H1 (cell line): ENCODE results near the gene SPATA31E1. TPM values are rescaled to one million over a fixed set of nuclear protein-coding genes. Genes with fewer than 3 reads are reported as not detected.

Source experiments
- CTCF ChIA-PET: fragments of 300-600 bp; sonication (Branson Sonifier 250); formaldehyde crosslinking; loops from one replicate; lab custom pipeline; 2021; ENCODE audit not compliant: partially characterized antibody; lab: Charles Lee
- POLR2A ChIA-PET: fragments of 300-600 bp; sonication (Branson Sonifier 250); formaldehyde crosslinking; loops from one replicate; lab custom pipeline; 2021; ENCODE audit warnings: inconsistent platforms; ENCODE audit not compliant: partially characterized antibody; lab: Charles Lee
- DNase-seq, 2 experiments: peaks; one replicate each; pipeline versions ENCODE4 v3.0.0 to v3.0.0-alpha.2; 2010 to 2022; ENCODE audit warnings: low spot score in 2 of 2, low read depth in 1 of 2, mixed read lengths in 1 of 2
- FAIRE-seq: peaks from 2 replicates; lab custom pipeline; 2011; peaks lifted over from hg19 to GRCh38; lab: Jason Lieb, UNC
- H2AFZ ChIP-seq: 2 replicates; pipeline ENCODE4 v1.8.1; 2012; ENCODE audit warnings: low read length, inconsistent platforms
- H2AK5ac ChIP-seq: 2 replicates; pipeline ENCODE4 v1.6.1; 2013; ENCODE audit warnings: low read depth, low read length
- H2BK120ac ChIP-seq: replicated peaks from 2 replicates; pipeline ENCODE3; 2013; ENCODE audit warnings: low read depth, low read length, inconsistent platforms
- H2BK12ac ChIP-seq: 2 replicates; pipeline ENCODE4 v1.6.1; 2013; ENCODE audit warnings: low read depth, low read length
- H2BK15ac ChIP-seq: 2 replicates; pipeline ENCODE4 v1.6.1; 2013; ENCODE audit warnings: low read length
- H2BK20ac ChIP-seq: 2 replicates; pipeline ENCODE4 v1.6.1; 2013; ENCODE audit warnings: low read length
- H2BK5ac ChIP-seq: 2 replicates; pipeline ENCODE4 v1.6.1; 2013; ENCODE audit warnings: low read depth, low read length
- H3K14ac ChIP-seq: 2 replicates; pipeline ENCODE4 v1.6.1; 2013; ENCODE audit warnings: inconsistent platforms; ENCODE audit not compliant: insufficient read length
- H3K18ac ChIP-seq: 2 replicates; pipeline ENCODE4 v1.6.1; 2013; ENCODE audit warnings: low read length; ENCODE audit errors: extremely low read depth
- H3K23ac ChIP-seq: 2 replicates; pipeline ENCODE4 v1.6.1; 2013; ENCODE audit warnings: inconsistent platforms; ENCODE audit not compliant: insufficient read length
- H3K23me2 ChIP-seq: 2 replicates; pipeline ENCODE4 v1.6.1; 2013; ENCODE audit warnings: low read depth, low read length
- H3K27ac ChIP-seq: 2 replicates; pipeline ENCODE4 v1.6.1; 2011; ENCODE audit warnings: low read depth, low read length, inconsistent platforms
- H3K27me3 ChIP-seq, 4 experiments: replicated peaks in 1 of 4; 1 replicate in 1 of 4; 2 replicates in 3 of 4; pipeline versions ENCODE4 v1.6.1 to v1.8.1; 2011 to 2013; ENCODE audit warnings: low read length in 3 of 4, mild to moderate bottlenecking in 3 of 4, inconsistent platforms in 2 of 4, mixed read lengths in 2 of 4, moderate library complexity in 1 of 4; ENCODE audit not compliant: control insufficient read depth in 3 of 4, insufficient read depth in 3 of 4; ENCODE audit errors: extremely low read depth in 1 of 4
- H3K36me3 ChIP-seq, 4 experiments: 2 replicates each; pipeline versions ENCODE4 v1.6.1 to v1.8.1; 2011 to 2013; ENCODE audit warnings: mild to moderate bottlenecking in 4 of 4, low read length in 3 of 4, moderate library complexity in 2 of 4, control low read depth in 1 of 4, inconsistent platforms in 1 of 4; ENCODE audit not compliant: insufficient read depth in 4 of 4, control insufficient read depth in 2 of 4
- H3K4ac ChIP-seq: replicated peaks from 2 replicates; pipeline ENCODE3; 2013; ENCODE audit warnings: low read length, low read depth, mixed read lengths, inconsistent platforms; ENCODE audit not compliant: insufficient read length
- H3K4me1 ChIP-seq, 4 experiments: replicated peaks in 1 of 4; 1 replicate in 1 of 4; 2 replicates in 3 of 4; pipeline versions ENCODE4 v1.6.1 to v1.8.1; 2011 to 2013; ENCODE audit warnings: low read length in 3 of 4, inconsistent platforms in 2 of 4, mixed read lengths in 1 of 4; ENCODE audit not compliant: insufficient read depth in 4 of 4, control insufficient read depth in 3 of 4
- H3K4me2 ChIP-seq, 2 experiments: 2 replicates each; pipeline versions ENCODE4 v1.6.1 to v1.8.1; 2011 to 2013; ENCODE audit warnings: low read depth in 2 of 2, low read length in 2 of 2, control low read depth in 1 of 2, inconsistent platforms in 1 of 2, mild to moderate bottlenecking in 1 of 2; ENCODE audit not compliant: insufficient read depth in 1 of 2
- H3K4me3 ChIP-seq, 4 experiments: fragments of 200-600, 300-600 bp in 1 of 4; sonication (generic), shearing (Covaris generic), sonication (Bioruptor Twin) in 1 of 4; 2 replicates each; pipeline versions ENCODE4 v1.5.1 to v1.8.1; 2011 to 2016; ENCODE audit warnings: low read length in 4 of 4, low read depth in 3 of 4, control low read depth in 2 of 4, inconsistent platforms in 2 of 4, mild to moderate bottlenecking in 2 of 4, mixed read lengths in 1 of 4, moderate library complexity in 1 of 4; ENCODE audit not compliant: insufficient read depth in 2 of 4; ENCODE audit errors: extremely low read depth in 1 of 4
- H3K56ac ChIP-seq: replicated peaks from 2 replicates; pipeline ENCODE3; 2013; ENCODE audit warnings: low read depth, mild to moderate bottlenecking, mixed read lengths, low read length, inconsistent platforms; ENCODE audit not compliant: insufficient read length
- H3K79me1 ChIP-seq: 2 replicates; pipeline ENCODE4 v1.6.1; 2013; ENCODE audit warnings: low read depth, low read length, control low read depth
- H3K79me2 ChIP-seq, 2 experiments: 2 replicates each; pipeline versions ENCODE4 v1.6.1 to v1.8.1; 2012 to 2013; ENCODE audit warnings: low read length in 2 of 2, mild to moderate bottlenecking in 2 of 2, inconsistent platforms in 1 of 2; ENCODE audit not compliant: insufficient read depth in 2 of 2, control insufficient read depth in 1 of 2
- H3K9ac ChIP-seq, 4 experiments: replicated peaks in 1 of 4; 1 replicate in 1 of 4; 2 replicates in 3 of 4; pipeline versions ENCODE4 v1.6.1 to v1.8.1; 2011 to 2013; ENCODE audit warnings: low read depth in 3 of 4, low read length in 3 of 4, control low read depth in 2 of 4, mild to moderate bottlenecking in 2 of 4, moderate library complexity in 2 of 4, inconsistent platforms in 1 of 4; ENCODE audit errors: extremely low read depth in 1 of 4
- H3K9me3 ChIP-seq, 2 experiments: 2 replicates each; pipeline versions ENCODE4 v1.6.1 to v1.8.1; 2012 to 2013; ENCODE audit warnings: mild to moderate bottlenecking in 2 of 2, moderate library complexity in 2 of 2, control low read depth in 1 of 2, inconsistent platforms in 1 of 2, low read depth in 1 of 2, low read length in 1 of 2, mixed read lengths in 1 of 2; ENCODE audit not compliant: insufficient read depth in 2 of 2
- H4K20me1 ChIP-seq, 2 experiments: replicated peaks in 1 of 2; 2 replicates each; pipeline versions ENCODE3 to v1.8.1; 2011 to 2013; ENCODE audit warnings: inconsistent platforms in 2 of 2, low read length in 2 of 2, mild to moderate bottlenecking in 1 of 2; ENCODE audit not compliant: insufficient read depth in 2 of 2, control insufficient read depth in 1 of 2
- H4K5ac ChIP-seq: 2 replicates; pipeline ENCODE4 v1.6.1; 2013; ENCODE audit warnings: low read length, low read depth, mixed read lengths, inconsistent platforms; ENCODE audit not compliant: insufficient read length
- H4K8ac ChIP-seq: 2 replicates; pipeline ENCODE4 v1.8.0; 2013; ENCODE audit warnings: mild to moderate bottlenecking, moderate library complexity, low read length, inconsistent platforms; ENCODE audit not compliant: insufficient read depth; ENCODE audit errors: extremely low read depth
- H4K91ac ChIP-seq: replicated peaks from 2 replicates; pipeline ENCODE3; 2013; ENCODE audit warnings: low read length, mixed read lengths, inconsistent platforms; ENCODE audit not compliant: insufficient read length
- MAFK ChIP-seq: IDR thresholded peaks from 2 replicates; pipeline ENCODE4 v1.6.1; 2012; ENCODE audit warnings: low read depth, mild to moderate bottlenecking, improper control_type of control experiment, low read length
- SP1 ChIP-seq: IDR thresholded peaks from 2 replicates; pipeline ENCODE4 v1.6.1; 2011; ENCODE audit warnings: low read depth, low read length
- WGBS, 2 experiments: shearing (Covaris generic) in 1 of 2; methylation state at CpG; one replicate each; pipeline versions ENCODE4 v1.1.6 to v1.1.7; 2013 to 2015; ENCODE audit warnings: low lambda C conversion rate in 2 of 2, mixed read lengths in 2 of 2, inconsistent platforms in 1 of 2, low coverage in 1 of 2, missing lambda C conversion rate in 1 of 2; ENCODE audit not compliant: insufficient replicate concordance in 2 of 2, insufficient coverage in 1 of 2, insufficient read length in 1 of 2; ENCODE audit errors: extremely low coverage in 1 of 2, missing lambda C conversion rate in 1 of 2; 5-methylcytosine and 5-hydroxymethylcytosine counted together
- polyA plus RNA-seq, 7 experiments: library from polyadenylated mRNA; depleted of rRNA in 3 of 7; stranded (reverse) in 5 of 7; unstranded in 2 of 7; fragments of >200 nt in 5 of 7; fragments of 200-250 nt in 2 of 7; gene quantifications; 1 replicate in 5 of 7; 2 replicates in 1 of 7; 4 replicates in 1 of 7; pipeline versions ENCODE4 v1.2.1 to v1.2.3, GENCODE V29; 2011 to 2013; ENCODE audit warnings: missing spikeins in 2 of 7, mixed read lengths in 2 of 7
- total RNA-seq: library from RNA; stranded (reverse); fragmentation: NEBNext Ultra II Directional; extraction: Animal tissue kit (Norgen Biotek cat#: 25700); gene quantifications from 2 replicates; pipeline ENCODE4 v1.2.1, GENCODE V29; 2021

The SPATA31E1 gene
- total and polyA plus RNA-seq, 2 of the 8 experiments (the other 6 are each of a cell fraction or from before 2014, with no cell fraction given) = 0.05 to 0.09 TPM

DNA sequence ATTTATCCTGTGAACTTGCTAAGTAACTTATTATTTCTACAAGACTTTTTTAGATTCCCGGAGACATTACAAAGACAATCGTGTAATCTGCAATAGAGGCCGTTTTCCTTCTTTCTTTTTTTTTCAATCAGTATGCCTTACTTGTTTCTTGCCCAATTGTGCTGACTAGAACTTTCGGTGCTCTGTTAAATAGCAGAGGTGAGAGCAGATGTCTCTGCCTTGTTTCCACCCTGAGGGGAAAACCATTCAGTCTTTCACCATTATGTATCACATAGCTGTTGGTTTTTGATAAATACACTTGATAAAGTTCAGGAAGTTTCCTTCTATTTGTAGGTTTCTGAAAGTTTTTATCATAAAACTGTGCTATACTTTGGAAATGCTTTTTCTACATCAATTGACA lies 10.3 kb downstream of the SPATA31E1 start:
- ChIA-PET POLR2A (no interaction called here), CTCF (interaction anchor here (1.3 kb wide), 1 partner anchor 168 kb away, joined by 3 read pairs; no protein-coding TSS in a partner anchor)
- Histone ChIP-seq H3K4me2 (no peak overlapping the region), H4K8ac (no peak overlapping the region), H3K23ac (no peak overlapping the region), H3K23me2 (no peaks in the 10 kb centered on the region), H3K9ac (no peak overlapping the region), H4K20me1 (no peaks in the 10 kb centered on the region), H4K91ac (no peak overlapping the region), H3K4me3 (no peak overlapping the region), H2BK5ac (no peak overlapping the region), H3K27ac (no peak overlapping the region), H2AFZ (no peak overlapping the region), H3K4me1 (no peaks in the 10 kb centered on the region), H3K56ac (no peak overlapping the region), H3K36me3 (no peaks in the 10 kb centered on the region), H2BK120ac (no peak overlapping the region), H2BK15ac (no peak overlapping the region), H2BK20ac (no peak overlapping the region), H3K4ac (no peak overlapping the region), H4K5ac (no peak overlapping the region), H3K9me3 (no peaks in the 10 kb centered on the region), H2AK5ac (no peak overlapping the region), H3K79me2 (no peaks in the 10 kb centered on the region), H3K79me1 (no peaks in the 10 kb centered on the region), H3K14ac (no peak overlapping the region), H3K18ac (no peak overlapping the region), H3K27me3 (no peaks in the 10 kb centered on the region), H2BK12ac (no peak overlapping the region)
- TF ChIP-seq MAFK (0 out of 2 replicates have a peak, but pooled peaks have one; percentile 4), SP1 (no peak)
- no peak for FAIRE-seq
- DNase-seq = no peak
- WGBS, 2 experiments = 83% methylated on average over 4 of the region's 4 CpGs; no CpG with 5 or more reads in 1 of the 2 experiments
